ENCODE data around the gene RPAIN.
A peak's percentile ranks its signal among the peaks of the same experiment; 100 is the strongest.
"Not testable (repeated sequence)": the region's sequence is repeated elsewhere in the genome, so short reads cannot be mapped to it uniquely, and the experiment has no call there.

Gene RPAIN

DNA sequence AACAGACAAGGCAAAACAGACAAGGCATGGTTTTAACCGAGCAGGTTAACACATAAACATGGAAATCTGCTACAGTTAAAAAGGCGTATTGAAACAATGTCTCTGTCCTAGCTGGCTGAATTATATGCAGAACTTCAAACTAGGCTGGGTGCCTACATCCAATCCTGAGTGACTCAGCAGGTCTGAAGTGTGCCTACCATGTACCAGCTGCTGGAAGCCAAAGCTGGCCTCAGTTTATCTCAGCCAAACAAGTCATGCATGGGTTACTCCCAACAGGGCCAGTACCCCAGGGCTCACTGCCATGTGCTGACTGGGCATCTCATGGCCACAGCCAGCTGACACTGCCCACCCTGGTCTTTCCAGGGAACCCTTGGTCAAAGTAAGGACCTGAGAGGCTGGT lies 15.0 kb downstream of the RPAIN start:
- Histone ChIP-seq H3K14ac (ENCODE audit: low read length) (no peak overlapping the region), H4K12ac (ENCODE audit: low read depth, low read length) (no peak overlapping the region), H3K79me2 (ENCODE audit: control insufficient read depth, insufficient read depth, low read length, poor library complexity) (peaks cover 5% of the 10 kb centered on the region), H2AK5ac (ENCODE audit: low read length) (no peak overlapping the region), H3K9ac (ENCODE audit: low read length) (no peak overlapping the region), H4K8ac (ENCODE audit: low read depth, low read length) (no peak overlapping the region), H2AFZ (ENCODE audit: insufficient read depth, low read length, poor library complexity) (no peak overlapping the region), H3K9me3 (ENCODE audit: insufficient read depth, low read depth, low read length) (no peaks in the 10 kb centered on the region), H2BK5ac (ENCODE audit: low read depth, low read length, poor library complexity) (no peak overlapping the region), H3K4me1 (ENCODE audit: control insufficient read depth in 1 of 2, insufficient read depth in 2 of 2, low read length in 2 of 2) (peaks cover 0 to 3% of the 10 kb centered on the region in 2 experiments), H3K4me2 (ENCODE audit: low read length) (no peak overlapping the region), H3K27ac (ENCODE audit: low read depth, low read length) (no peak overlapping the region), H4K91ac (ENCODE audit: low read depth, low read length) (no peak overlapping the region), H3K36me3 (ENCODE audit: control insufficient read depth in 1 of 2, insufficient read depth in 2 of 2, low read length in 2 of 2) (peaks cover 30 to 48% of the 10 kb centered on the region in 2 experiments), H3K4ac (ENCODE audit: low read depth, low read length) (no peak overlapping the region), H3K23ac (ENCODE audit: low read length) (no peak overlapping the region), H3K27me3 (ENCODE audit: insufficient read depth, low read length) (no peaks in the 10 kb centered on the region), H3K79me1 (ENCODE audit: low read length) (peaks cover 4% of the 10 kb centered on the region), H3K18ac (ENCODE audit: low read length) (no peak overlapping the region), H2BK120ac (ENCODE audit: insufficient read depth, low read length, poor library complexity) (no peak overlapping the region), H3K4me3 (ENCODE audit: low read depth, low read length) (no peak overlapping the region), H2BK12ac (ENCODE audit: low read length) (no peak overlapping the region)
- DNase-seq = no peak
- no CpG with 5 or more reads among the region's 2 CpGs for WGBS (ENCODE audit: extremely low coverage, insufficient coverage, insufficient read length)

DNA sequence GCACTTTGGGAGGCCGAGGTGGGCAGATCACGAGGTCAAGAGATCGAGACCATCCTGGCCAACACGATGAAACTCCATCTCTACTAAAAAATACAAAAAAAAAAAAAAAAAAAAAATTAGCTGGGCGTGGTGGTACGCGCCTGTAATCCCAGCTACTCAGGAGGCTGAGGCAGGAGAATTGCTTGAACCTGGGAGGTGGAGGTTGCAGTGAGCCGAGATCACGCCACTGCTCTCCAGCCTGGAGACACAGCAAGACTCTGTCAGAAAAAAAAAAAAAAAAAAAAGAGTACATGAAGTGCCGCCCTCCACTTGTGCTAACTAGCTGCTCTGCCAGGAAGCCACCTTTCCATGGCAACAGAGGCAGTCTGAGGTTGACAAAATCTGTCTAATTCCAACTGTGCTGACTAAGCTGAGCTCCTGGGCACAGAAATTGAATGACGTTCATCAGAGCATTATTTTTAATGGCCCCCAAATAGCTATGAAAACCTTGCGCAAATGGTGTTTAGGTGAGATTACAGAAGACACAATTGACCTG lies 15.9 kb downstream of the RPAIN start:
- not testable (repeated sequence) for H3K14ac ChIP-seq (ENCODE audit: low read length); H2BK5ac ChIP-seq (ENCODE audit: low read depth, low read length, poor library complexity); H4K8ac ChIP-seq (ENCODE audit: low read depth, low read length); H3K4me1 ChIP-seq (ENCODE audit: control insufficient read depth in 1 of 2, insufficient read depth in 2 of 2, low read length in 2 of 2); H2BK12ac ChIP-seq (ENCODE audit: low read length); H2AK5ac ChIP-seq (ENCODE audit: low read length); H3K79me2 ChIP-seq (ENCODE audit: control insufficient read depth, insufficient read depth, low read length, poor library complexity); H3K4me2 ChIP-seq (ENCODE audit: low read length); H3K4me3 ChIP-seq (ENCODE audit: low read depth, low read length); H4K91ac ChIP-seq (ENCODE audit: low read depth, low read length); DNase-seq; H3K18ac ChIP-seq (ENCODE audit: low read length); H3K9ac ChIP-seq (ENCODE audit: low read length); H3K27ac ChIP-seq (ENCODE audit: low read depth, low read length); H3K4ac ChIP-seq (ENCODE audit: low read depth, low read length); H3K27me3 ChIP-seq (ENCODE audit: insufficient read depth, low read length); H2AFZ ChIP-seq (ENCODE audit: insufficient read depth, low read length, poor library complexity); H3K79me1 ChIP-seq (ENCODE audit: low read length); H4K12ac ChIP-seq (ENCODE audit: low read depth, low read length); H3K9me3 ChIP-seq (ENCODE audit: insufficient read depth, low read depth, low read length); H2BK120ac ChIP-seq (ENCODE audit: insufficient read depth, low read length, poor library complexity); H3K23ac ChIP-seq (ENCODE audit: low read length)
- WGBS (ENCODE audit: extremely low coverage, insufficient coverage, insufficient read length) = no CpG with 5 or more reads among the region's 12 CpGs
- peaks cover 24 to 45% of the 10 kb centered on the region in 2 experiments for H3K36me3 ChIP-seq (ENCODE audit: control insufficient read depth in 1 of 2, insufficient read depth in 2 of 2, low read length in 2 of 2)

DNA sequence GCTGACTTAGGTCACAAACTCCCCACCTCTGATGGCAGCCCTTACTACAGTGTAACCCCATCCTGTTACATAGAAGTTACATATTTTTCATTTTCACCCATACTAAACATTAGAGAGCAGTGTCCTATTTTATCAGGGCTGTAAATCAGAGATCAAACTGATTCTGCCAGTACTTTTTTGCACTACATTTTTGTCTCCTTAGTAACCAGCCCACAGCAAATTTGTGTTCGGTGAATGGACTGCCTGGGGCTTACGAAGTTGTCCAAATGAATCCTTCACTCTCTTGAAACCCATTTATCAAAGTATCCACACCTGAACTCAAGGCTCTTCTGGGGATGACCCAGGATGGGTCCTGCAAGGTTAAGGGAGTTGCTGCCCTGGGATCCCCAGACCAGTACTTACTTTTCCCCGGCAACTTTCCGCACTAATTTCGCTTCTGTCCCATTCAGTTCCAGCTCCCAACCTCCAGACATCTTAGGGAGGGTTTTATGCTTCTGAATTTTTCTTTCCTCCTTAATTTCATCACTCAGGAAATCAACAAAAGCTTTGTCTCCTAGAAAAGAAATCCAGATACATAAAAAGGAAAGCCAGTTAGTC lies 17.8 kb downstream of the RPAIN start:
- H3K79me1 ChIP-seq (ENCODE audit: low read length) = peaks cover 4% of the 10 kb centered on the region
- no peak overlapping the region for H3K27ac ChIP-seq (ENCODE audit: low read depth, low read length)
- H4K8ac ChIP-seq (ENCODE audit: low read depth, low read length) = no peak overlapping the region
- no peak overlapping the region for H3K4me3 ChIP-seq (ENCODE audit: low read depth, low read length)
- H2BK12ac ChIP-seq (ENCODE audit: low read length) = no peak overlapping the region
- H2AK5ac ChIP-seq (ENCODE audit: low read length) = no peak overlapping the region
- no peak overlapping the region for H2AFZ ChIP-seq (ENCODE audit: insufficient read depth, low read length, poor library complexity)
- peak overlapping the region; percentile 63 for H3K4me2 ChIP-seq (ENCODE audit: low read length)
- peaks cover 18 to 31% of the 10 kb centered on the region in 2 experiments for H3K36me3 ChIP-seq (ENCODE audit: control insufficient read depth in 1 of 2, insufficient read depth in 2 of 2, low read length in 2 of 2)
- peaks cover 5% of the 10 kb centered on the region for H3K79me2 ChIP-seq (ENCODE audit: control insufficient read depth, insufficient read depth, low read length, poor library complexity)
- H3K27me3 ChIP-seq (ENCODE audit: insufficient read depth, low read length) = no peaks in the 10 kb centered on the region
- no peak overlapping the region for H3K14ac ChIP-seq (ENCODE audit: low read length)
- H3K4ac ChIP-seq (ENCODE audit: low read depth, low read length) = no peak overlapping the region
- H3K9me3 ChIP-seq (ENCODE audit: insufficient read depth, low read depth, low read length) = no peaks in the 10 kb centered on the region
- H4K91ac ChIP-seq (ENCODE audit: low read depth, low read length) = no peak overlapping the region
- H3K18ac ChIP-seq (ENCODE audit: low read length) = no peak overlapping the region
- H3K9ac ChIP-seq (ENCODE audit: low read length) = peak overlapping the region; percentile 84
- no peak overlapping the region for H2BK120ac ChIP-seq (ENCODE audit: insufficient read depth, low read length, poor library complexity)
- H3K23ac ChIP-seq (ENCODE audit: low read length) = no peak overlapping the region
- WGBS (ENCODE audit: extremely low coverage, insufficient coverage, insufficient read length) = no CpG with 5 or more reads among the region's 5 CpGs
- H4K12ac ChIP-seq (ENCODE audit: low read depth, low read length) = no peak overlapping the region
- H3K4me1 ChIP-seq (ENCODE audit: control insufficient read depth in 1 of 2, insufficient read depth in 2 of 2, low read length in 2 of 2) = peaks cover 0 to 3% of the 10 kb centered on the region in 2 experiments
- DNase-seq = peak; percentile 84 to 95
- H2BK5ac ChIP-seq (ENCODE audit: low read depth, low read length, poor library complexity) = no peak overlapping the region

DNA sequence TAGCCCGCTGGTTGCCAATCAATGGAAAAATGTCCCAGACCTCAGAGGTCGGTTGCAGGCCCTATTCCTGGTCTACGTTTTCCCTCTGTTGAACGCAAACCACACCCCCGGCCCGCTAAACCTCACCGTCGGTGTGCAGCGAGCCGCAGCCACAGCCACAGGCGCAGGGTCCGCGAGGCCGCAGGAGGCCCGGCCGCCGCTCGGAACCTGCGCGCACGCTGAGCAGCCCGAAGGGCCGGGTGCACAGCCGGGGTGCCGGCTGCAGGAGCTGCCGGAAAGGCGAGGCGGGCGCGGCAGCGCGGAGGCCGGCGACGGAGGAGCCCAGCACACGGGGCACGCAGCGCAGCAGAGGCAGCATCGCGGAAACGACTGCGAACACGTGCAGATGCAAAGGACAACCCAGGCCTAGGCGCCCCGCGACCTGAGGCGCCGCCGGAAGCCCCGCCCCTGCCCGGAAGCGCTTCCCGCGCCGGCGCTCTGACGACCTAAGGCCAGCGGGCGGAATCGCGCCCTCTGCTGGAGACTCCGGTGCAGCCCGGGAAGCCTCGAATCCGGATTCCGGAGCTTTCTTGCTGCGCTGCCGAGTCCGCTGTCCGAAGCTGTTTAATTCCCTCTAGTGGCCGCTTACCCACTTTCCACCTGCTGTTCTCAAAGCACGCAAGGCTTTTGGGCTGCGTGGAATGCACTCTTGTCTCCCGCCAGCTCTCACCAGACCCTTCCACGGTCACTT lies 18.9 kb downstream of the RPAIN start, which contains the start of gene C1QBP:
Gene C1QBP (minus strand): TSS at position 440 of the 730 bp plus-strand sequence. CDS start 82 bp downstream, at position 358.
- WGBS (ENCODE audit: extremely low coverage, insufficient coverage, insufficient read length) = no CpG with 5 or more reads among the region's 75 CpGs
- Histone ChIP-seq H3K36me3 (ENCODE audit: control insufficient read depth in 1 of 2, insufficient read depth in 2 of 2, low read length in 2 of 2) (peaks cover 14 to 28% of the 10 kb centered on the region in 2 experiments), H4K91ac (ENCODE audit: low read depth, low read length) (peak within 1 kb of the TSS; percentile 82)

More for the DNA sequence above, 18.9 kb downstream of the RPAIN start, which contains the start of gene C1QBP:
- no peak within 1 kb of the TSS for H3K23ac ChIP-seq (ENCODE audit: low read length)
- peak within 1 kb of the TSS; percentile 87 for H2BK120ac ChIP-seq (ENCODE audit: insufficient read depth, low read length, poor library complexity)
- peak within 1 kb of the TSS; percentile 98 for H2AK5ac ChIP-seq (ENCODE audit: low read length)
- H3K4me2 ChIP-seq (ENCODE audit: low read length) = peak within 1 kb of the TSS; percentile 63
- H3K79me2 ChIP-seq (ENCODE audit: control insufficient read depth, insufficient read depth, low read length, poor library complexity) = peaks cover 5% of the 10 kb centered on the region
- H3K4me1 ChIP-seq (ENCODE audit: control insufficient read depth in 1 of 2, insufficient read depth in 2 of 2, low read length in 2 of 2) = peaks cover 0 to 3% of the 10 kb centered on the region in 2 experiments
- H4K12ac ChIP-seq (ENCODE audit: low read depth, low read length) = peak within 1 kb of the TSS; percentile 100
- H3K27me3 ChIP-seq (ENCODE audit: insufficient read depth, low read length) = no peaks in the 10 kb centered on the region
- H3K4me3 ChIP-seq (ENCODE audit: low read depth, low read length) = peak within 1 kb of the TSS; percentile 93
- peak within 1 kb of the TSS; percentile 97 for H3K4ac ChIP-seq (ENCODE audit: low read depth, low read length)
- peak within 1 kb of the TSS; percentile 66 for H3K27ac ChIP-seq (ENCODE audit: low read depth, low read length)
- H2AFZ ChIP-seq (ENCODE audit: insufficient read depth, low read length, poor library complexity) = peak within 1 kb of the TSS; percentile 93
- H3K79me1 ChIP-seq (ENCODE audit: low read length) = peaks cover 4% of the 10 kb centered on the region
- H3K14ac ChIP-seq (ENCODE audit: low read length) = peak within 1 kb of the TSS; percentile 99
- peak; percentile 98 to 100 for DNase-seq
- no peaks in the 10 kb centered on the region for H3K9me3 ChIP-seq (ENCODE audit: insufficient read depth, low read depth, low read length)
- peak within 1 kb of the TSS; percentile 99 for H4K8ac ChIP-seq (ENCODE audit: low read depth, low read length)
- H2BK5ac ChIP-seq (ENCODE audit: low read depth, low read length, poor library complexity) = peak within 1 kb of the TSS; percentile 66
- H2BK12ac ChIP-seq (ENCODE audit: low read length) = no peak within 1 kb of the TSS
- peak within 1 kb of the TSS; percentile 99 for H3K18ac ChIP-seq (ENCODE audit: low read length)
- H3K9ac ChIP-seq (ENCODE audit: low read length) = peak within 1 kb of the TSS; percentile 84

Measured in trophoblast cell (in vitro differentiated cells and primary cell).